HG02943 (cell line): ENCODE measurements around the gene DENND1C.
"Not testable (repeated sequence)": the region's sequence is repeated elsewhere in the genome, so short reads cannot be mapped to it uniquely, and the experiment has no call there.

Experiments
- ATAC-seq: cut with Tn5 transposase; IDR thresholded peaks from one replicate; pipeline ENCODE4 v1.9.1; 2021; ENCODE audit warnings: mild to moderate bottlenecking, low read depth, moderate library complexity; ENCODE audit not compliant: unreplicated experiment

DENND1C gene

DNA sequence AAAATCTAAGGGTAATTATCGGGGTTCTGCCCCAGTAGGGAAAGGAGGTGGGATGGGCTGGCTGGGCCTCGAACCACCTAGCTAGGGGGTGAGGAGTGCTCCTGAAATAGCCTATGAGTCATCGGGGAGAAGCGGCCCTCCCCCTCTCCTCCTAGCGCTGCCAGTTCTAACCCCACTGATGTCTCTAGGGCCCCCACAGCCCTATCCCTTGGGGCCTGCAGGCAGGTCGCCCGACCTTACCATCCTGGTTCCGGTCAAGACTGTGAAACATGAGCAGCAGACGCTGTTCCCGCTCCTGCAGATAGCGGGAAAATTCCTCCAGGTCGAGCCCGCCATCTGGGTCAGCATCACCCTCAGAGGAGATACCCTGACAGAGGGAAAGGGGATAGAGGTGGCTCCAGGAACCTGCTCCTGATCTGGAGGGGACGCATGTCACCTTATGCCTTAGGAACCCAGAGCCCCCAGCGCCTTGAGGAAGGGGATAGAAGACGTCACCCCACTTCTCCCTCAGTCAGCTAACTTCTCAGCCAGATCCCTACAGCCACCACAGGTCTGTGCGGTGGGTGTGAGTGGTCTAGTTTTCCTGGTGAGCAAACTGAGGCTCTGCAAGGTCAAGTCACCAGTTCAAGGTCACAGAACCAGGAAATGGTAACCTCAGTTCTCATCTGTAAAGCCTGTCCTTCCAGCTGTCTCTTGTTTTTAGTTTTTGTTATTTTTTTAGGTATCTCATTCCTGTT lies 23.5 kb downstream of the DENND1C start:
- ATAC-seq, result no peak

DNA sequence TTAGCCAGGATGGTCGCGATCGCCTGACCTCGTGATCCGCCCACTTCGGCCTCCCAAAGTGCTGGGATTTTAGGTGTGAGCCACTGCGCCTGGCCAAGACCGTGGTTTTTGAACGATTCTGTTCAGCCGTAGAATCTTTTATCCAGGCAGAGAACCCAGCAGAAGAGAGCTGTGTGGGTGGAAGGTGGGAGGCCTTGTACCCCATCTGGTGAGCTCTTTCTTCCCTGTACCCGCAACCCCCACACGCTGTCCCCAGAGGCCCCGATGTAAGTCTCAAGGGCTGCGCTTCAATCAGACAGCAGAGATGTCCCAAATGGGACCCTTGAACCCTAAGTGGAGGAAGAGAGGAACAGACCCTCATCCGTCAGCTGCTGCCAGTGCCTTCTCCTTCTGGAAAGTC lies 25.7 kb downstream of the DENND1C start:
- no peak for ATAC-seq

DNA sequence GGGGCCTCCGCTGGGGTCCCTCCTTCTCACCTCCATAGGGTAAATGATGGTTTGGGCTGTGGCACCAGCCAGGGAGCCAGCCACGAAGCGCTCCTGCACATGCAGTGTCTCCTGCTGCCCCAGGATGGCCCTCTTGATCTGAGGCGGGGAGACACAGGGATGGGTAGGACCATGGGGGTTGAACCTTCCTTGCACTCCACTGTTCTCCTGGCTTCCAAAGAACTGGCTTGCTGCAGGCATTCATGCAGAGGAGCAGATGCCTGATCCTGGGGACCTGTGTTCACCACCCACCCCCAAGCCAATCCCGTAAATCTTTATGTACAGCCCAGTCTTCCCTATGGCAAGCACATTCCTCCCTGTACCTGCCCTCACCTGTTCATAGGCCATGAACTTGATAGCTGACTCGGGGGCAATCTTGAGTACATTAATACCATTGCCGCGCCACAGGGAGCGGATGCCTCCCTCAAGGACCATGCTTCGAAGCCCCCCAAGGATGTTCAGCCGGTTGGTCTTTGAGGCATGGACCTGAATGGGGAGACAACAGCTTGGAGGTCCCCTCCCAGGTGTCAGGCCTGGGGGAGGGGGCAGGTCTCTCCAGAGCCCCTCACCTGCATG lies 27.5 kb downstream of the DENND1C start:
- no peak for ATAC-seq

DNA sequence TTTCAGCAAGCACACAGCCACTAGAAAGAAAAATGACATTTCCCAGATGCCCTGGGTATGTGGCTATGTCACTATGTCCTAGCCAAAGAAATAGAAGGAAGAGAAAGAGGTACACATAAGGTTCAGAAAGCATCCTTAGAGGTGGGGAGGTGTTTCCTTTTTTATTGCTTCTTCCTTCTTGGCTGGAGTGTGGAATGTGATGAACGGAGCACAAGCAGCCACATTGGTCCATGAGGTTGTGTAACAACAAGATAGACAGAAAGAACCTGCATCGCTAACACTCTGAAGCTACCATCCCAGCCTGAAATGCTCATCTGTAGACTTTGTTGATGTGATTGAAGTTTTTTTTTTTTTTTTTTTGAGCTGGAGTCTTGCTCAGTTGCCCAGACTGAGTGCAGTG lies 28.7 kb downstream of the DENND1C start:
- no peak for ATAC-seq

GRCh38 chr19:6452223-6452614 lies 29.4 kb downstream of the DENND1C start:
- no peak for ATAC-seq

GRCh38 chr19:6451583-6452222 lies 29.9 kb downstream of the DENND1C start:
- no peak for ATAC-seq

DNA sequence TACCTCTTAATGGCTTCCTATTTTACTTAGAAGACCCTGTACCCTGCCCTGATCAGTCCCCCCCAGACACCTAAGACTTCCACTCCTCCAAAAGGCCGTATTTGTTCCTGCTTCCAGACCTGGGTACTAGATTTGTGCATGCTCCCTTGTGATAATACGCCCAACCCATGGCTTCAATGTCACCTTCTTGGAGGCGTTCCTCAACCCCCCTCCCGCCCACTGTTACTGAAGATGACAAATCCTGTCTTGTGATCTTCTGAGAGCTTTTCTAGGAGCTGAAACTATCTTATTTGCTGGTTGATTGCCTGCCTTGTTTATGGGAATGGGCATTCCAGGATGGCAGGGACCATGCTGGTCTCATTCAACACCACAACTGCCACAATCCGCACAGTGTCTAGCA lies 31.4 kb downstream of the DENND1C start:
- ATAC-seq, result no peak

GRCh38 chr19:6448045-6448444 lies 33.5 kb downstream of the DENND1C start:
- no peak for ATAC-seq

DNA sequence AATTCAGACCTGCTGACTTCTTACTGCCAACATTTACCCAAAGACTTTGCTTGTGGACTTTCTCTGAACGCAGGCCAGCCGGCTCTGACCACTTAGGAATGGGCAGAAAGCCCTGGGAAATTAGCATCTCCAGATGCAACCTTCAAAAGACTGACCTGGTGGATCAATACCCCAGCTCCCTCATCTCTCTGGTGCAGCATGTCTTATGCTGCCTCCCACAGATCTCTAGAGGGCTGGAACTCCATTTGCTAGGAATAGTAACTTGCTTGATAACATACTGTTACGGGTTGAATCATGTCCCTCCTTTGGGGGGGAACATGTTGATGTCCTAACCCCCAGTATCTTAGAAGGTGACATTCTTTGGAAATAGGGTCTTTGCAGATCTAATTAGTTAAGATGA lies 35.1 kb downstream of the DENND1C start:
- no peak for ATAC-seq

- no peak for ATAC-seq
Measured at GRCh38 chr19:6443986-6444385, 37.6 kb downstream of the DENND1C start.

DNA sequence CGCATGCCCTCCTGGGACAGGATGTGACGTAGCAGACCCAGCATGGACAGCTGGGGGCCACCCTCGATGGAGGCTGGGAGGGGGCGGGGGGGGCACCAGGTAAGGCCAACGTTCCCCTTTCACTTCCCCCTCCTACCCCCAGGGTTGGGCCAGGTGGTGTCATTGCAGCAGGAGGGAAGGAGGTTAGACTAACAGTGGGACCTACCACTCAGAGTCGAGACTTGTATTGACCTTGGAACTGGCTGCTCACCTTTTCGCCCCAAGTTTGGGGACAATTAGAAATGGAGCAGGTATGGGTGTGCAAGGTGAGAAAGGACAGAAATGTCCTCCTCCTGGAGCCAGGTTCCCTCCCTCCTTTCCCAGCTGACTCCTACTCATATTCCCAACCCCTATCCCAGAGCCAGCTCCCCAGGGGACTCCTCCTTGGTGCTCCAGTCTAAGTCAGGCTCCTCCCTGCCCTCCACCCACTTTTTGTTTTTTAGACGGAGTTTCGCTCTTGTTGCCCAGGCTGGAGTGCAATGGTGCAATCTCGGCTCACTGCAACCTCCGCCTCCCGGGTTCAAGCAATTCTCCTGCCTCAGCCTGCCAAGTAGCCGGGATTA lies 39.4 kb downstream of the DENND1C start:
- no peak for ATAC-seq

GRCh38 chr19:6440905-6441304 lies 40.7 kb downstream of the DENND1C start:
- no peak for ATAC-seq

GRCh38 chr19:6439743-6440142 lies 41.8 kb downstream of the DENND1C start:
- no peak for ATAC-seq

GRCh38 chr19:6433663-6434062 lies 47.9 kb downstream of the DENND1C start, which contains the start of gene SLC25A41:
Gene SLC25A41, minus strand, starts transcription at chr19:6433763. Its CDS starts 70 bp downstream, at chr19:6433693.
- no peak for ATAC-seq

DNA sequence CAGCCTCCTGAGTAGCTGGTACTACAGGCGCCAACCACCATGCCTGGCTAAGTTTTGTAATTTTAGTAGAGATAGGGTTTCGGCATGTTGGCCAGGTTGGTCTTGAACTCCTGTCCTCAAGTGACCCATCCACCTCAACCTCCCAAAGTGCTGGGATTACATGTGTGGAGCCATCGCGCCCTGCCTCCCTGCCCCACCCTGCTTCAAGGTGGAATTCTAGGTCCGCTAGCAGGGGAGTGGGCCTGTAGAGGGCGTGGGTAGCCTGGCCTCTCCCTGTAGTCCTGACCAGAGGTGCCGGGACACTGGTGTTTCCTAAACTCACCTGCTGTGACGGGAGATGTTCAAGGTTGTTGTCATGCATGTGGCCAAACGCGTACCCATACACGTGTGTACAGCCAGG lies 48.4 kb downstream of the DENND1C start:
- ATAC-seq, result no peak

GRCh38 chr19:6431891-6432290 lies 49.7 kb downstream of the DENND1C start:
- no peak for ATAC-seq

DNA sequence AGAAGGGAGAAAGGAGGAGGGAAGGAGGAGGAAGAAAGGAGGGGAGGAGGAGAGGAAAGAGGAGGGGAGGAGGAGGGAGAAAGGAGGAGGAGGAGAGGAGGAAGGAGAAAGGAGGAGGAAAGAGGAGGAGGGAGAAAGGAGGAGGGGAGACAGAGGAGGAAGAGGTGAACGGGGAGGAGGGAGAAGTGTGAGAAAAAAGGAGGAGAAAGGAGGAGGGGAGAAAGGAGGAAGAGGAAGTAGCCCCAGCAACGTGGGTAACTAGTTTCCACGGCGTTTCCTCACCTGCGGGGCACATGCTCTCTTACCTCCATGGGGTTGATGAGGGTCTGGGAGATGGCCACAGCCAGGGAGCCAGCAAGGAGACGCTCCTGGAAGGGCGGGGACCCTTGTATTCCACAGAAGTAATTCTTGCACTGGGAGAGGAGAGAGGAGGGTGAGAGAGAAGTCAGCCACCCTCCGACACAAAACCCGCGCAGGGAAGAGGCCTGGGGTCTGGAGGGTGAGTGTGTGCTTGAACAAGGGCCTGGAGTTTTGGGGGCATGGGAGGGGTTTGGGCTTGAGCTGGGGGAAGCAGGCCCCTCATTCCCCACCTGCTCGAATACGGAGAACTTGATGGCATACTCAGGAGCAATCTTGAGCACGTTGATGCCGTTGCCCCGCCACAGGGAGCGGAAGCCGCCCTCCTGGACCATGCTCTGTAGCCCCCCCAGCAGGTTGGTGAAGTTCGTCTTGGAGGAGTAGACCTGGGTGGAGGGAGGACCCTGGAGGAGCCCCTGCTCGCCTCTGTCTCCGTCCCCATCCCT lies 52.0 kb downstream of the DENND1C start:
- ATAC-seq, result no peak

- ATAC-seq, result not testable (repeated sequence)
Measured at GRCh38 chr19:6428692-6429418, 52.7 kb downstream of the DENND1C start.

GRCh38 chr19:6427131-6427530 lies 54.5 kb downstream of the DENND1C start:
- no peak for ATAC-seq
